Calu3 (cell line): Measurements from ENCODE around the gene CIB1. TPM values are rescaled to one million over a fixed set of nuclear protein-coding genes. Genes with fewer than 3 reads are reported as not detected.

Experiments
- BruUV-seq: library from RNA; stranded (reverse); fragments of 400-500 nt; replicated peaks from 2 replicates; lab custom pipeline; 2021; lab: Mats Ljungman, UMichigan
- CTCF ChIA-PET: fragments of 300-600 bp; sonication (Branson Sonifier 250); formaldehyde crosslinking; loops from one replicate; lab custom pipeline; 2022; ENCODE audit warnings: antibody characterized with exemption; lab: Charles Lee
- DNase-seq: peaks from one replicate; pipeline ENCODE4 v3.0.0; 2022
- H3K27ac Mint-ChIP-seq: one replicate; pipeline ENCODE4 v1.8.0; 2022; ENCODE audit warnings: mixed read lengths; ENCODE audit not compliant: unreplicated experiment
- H3K27me3 Mint-ChIP-seq: one replicate; pipeline ENCODE4 v1.8.0; 2022; ENCODE audit warnings: mixed read lengths; ENCODE audit not compliant: unreplicated experiment
- H3K36me3 Mint-ChIP-seq: one replicate; pipeline ENCODE4 v1.8.0; 2022; ENCODE audit warnings: mild to moderate bottlenecking, moderate library complexity, mixed read lengths; ENCODE audit not compliant: insufficient read depth, unreplicated experiment
- H3K4me1 Mint-ChIP-seq: one replicate; pipeline ENCODE4 v1.8.0; 2022; ENCODE audit warnings: mild to moderate bottlenecking, low read depth, mixed read lengths; ENCODE audit not compliant: unreplicated experiment
- H3K4me3 Mint-ChIP-seq: one replicate; pipeline ENCODE4 v1.8.0; 2022; ENCODE audit warnings: mild to moderate bottlenecking, low read depth, moderate library complexity, mixed read lengths; ENCODE audit not compliant: unreplicated experiment
- H3K9me3 Mint-ChIP-seq: one replicate; pipeline ENCODE4 v1.8.0; 2022; ENCODE audit warnings: low read depth, mixed read lengths; ENCODE audit not compliant: unreplicated experiment
- CTCF ChIP-seq: fragments of 200-600 bp; IDR thresholded peaks from one replicate; pipeline ENCODE4 v1.8.0; 2022; ENCODE audit warnings: antibody characterized with exemption; ENCODE audit not compliant: unreplicated experiment
- intact Hi-C: fragments of 100-400 bp; cut with micrococcal nuclease; formaldehyde crosslinking; loops from one replicate; pipeline ENCODE4 v1.10.0; 2022; ENCODE audit not compliant: unreplicated experiment
- total RNA-seq: library from RNA; stranded (reverse); gene quantifications from 2 replicates; pipeline ENCODE4 v1.2.3, GENCODE V29; 2022

The CIB1 gene
- total RNA-seq, 1 experiment from 2014 or later = 82.8 TPM

DNA sequence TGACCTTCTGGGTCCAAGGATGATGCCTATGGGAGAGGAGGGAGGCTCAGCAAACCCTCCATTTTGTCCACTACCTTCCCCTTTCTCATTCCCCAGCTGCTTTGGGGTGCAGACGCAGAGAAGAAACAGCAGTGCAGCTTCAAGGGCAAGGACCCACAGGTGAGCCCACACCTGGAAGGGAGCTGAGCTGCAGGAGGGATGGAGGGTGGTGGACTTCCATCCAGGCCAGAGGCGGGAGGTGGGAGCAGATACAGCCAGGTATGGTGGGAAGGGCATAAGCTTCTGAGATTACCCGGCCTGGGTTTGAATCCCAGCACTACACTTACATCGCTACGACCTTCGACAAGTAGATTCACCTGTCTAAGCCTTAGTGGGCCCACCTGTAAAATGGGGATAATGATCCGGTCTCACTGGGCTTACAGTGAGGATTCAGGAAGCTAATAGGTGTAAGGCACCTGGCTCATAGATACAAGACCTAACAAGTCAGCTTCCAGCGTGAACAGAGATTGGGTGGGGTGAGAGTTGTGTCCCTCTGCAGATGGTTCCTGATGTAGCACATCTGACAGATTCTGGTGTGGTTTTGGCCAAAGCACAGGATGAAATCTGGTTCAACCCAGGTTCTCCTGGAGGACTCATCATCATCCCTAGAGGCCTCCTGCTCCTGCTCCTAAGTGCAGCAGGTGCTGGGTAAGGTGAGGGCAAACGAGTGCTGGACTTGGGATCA, 15.9 kb downstream of the CIB1 start:
- Mint-ChIP-seq H3K36me3 (peaks cover 55% of the 10 kb centered on the region), H3K9me3 (no peaks in the 10 kb centered on the region), H3K4me1 (peaks cover 30% of the 10 kb centered on the region), H3K27ac (no peak overlapping the region), H3K4me3 (no peak overlapping the region), H3K27me3 (no peaks in the 10 kb centered on the region)
- CTCF ChIA-PET = interaction anchor here (0.5 kb wide), 1 partner anchor 306 kb away, joined by 3 read pairs; no protein-coding TSS in a partner anchor
- DNase-seq = no peak
- no TSS peak for BruUV-seq
- intact Hi-C loops = no loop called here
- TF ChIP-seq CTCF = no peak

DNA sequence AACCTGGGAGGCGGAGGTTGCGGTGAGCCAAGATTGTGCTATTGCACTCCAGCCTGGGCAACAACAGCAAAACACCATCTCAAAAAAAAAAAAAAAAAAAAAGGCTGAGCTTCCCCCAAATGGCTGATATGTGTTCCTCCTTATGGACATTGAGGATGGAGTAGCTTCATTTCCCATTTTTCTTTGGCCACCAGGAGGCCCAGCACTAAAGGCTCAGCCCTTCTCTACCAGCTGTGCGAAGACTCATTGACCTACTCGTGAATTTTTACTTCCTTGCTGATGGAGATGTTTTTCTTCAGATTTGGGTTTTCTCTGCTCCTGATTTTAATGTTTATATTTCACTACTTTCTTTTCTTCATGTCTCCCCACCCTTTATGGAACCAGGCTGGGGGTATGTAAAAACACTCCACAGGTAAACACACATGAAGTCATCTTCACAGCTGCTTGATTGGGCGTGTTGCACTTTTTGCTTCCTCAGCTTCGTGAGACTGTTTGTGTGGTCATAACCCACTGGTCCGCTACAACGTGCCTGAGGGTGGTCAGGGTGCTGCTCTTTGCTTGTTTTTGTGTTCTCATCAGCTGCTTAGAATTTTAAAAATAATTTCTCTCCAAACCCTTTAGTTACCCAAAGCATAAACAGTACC, 19.1 kb downstream of the CIB1 start:
- BruUV-seq = no TSS peak
- no peaks in the 10 kb centered on the region for H3K27me3 Mint-ChIP-seq
- no peak overlapping the region for H3K4me3 Mint-ChIP-seq
- peaks cover 54% of the 10 kb centered on the region for H3K36me3 Mint-ChIP-seq
- DNase-seq = no peak
- peak; percentile 38 for TF ChIP-seq CTCF
- CTCF ChIA-PET = interaction anchor here (0.7 to 3.3 kb wide), 6 partner anchors 13 to 454 kb away, joined by 3 to 13 read pairs (median 4); partner anchors contain the start of gene SEMA4B
- H3K9me3 Mint-ChIP-seq = no peaks in the 10 kb centered on the region
- intact Hi-C loops = no loop called here
- H3K4me1 Mint-ChIP-seq = peaks cover 53% of the 10 kb centered on the region
- H3K27ac Mint-ChIP-seq = no peak overlapping the region

- no peak for DNase-seq
- TF ChIP-seq CTCF = no peak
- Mint-ChIP-seq H3K27ac (peak overlapping the region; percentile 88), H3K4me3 (peak overlapping the region; percentile 51), H3K9me3 (no peaks in the 10 kb centered on the region), H3K36me3 (peaks cover 56% of the 10 kb centered on the region), H3K4me1 (peaks cover 58% of the 10 kb centered on the region), H3K27me3 (no peaks in the 10 kb centered on the region)
- no TSS peak for BruUV-seq
- CTCF ChIA-PET = interaction anchor here (0.6 to 3.3 kb wide), 4 partner anchors 12 to 1058 kb away, joined by 4 to 13 read pairs (median 8); partner anchors contain the start of gene SEMA4B
- intact Hi-C loops = loop anchor here (2.0 kb wide), 1 partner anchor 29 kb away; no protein-coding TSS in a partner anchor
Measured at GRCh38 chr15:90213818-90214204, 19.9 kb downstream of the CIB1 start.

DNA sequence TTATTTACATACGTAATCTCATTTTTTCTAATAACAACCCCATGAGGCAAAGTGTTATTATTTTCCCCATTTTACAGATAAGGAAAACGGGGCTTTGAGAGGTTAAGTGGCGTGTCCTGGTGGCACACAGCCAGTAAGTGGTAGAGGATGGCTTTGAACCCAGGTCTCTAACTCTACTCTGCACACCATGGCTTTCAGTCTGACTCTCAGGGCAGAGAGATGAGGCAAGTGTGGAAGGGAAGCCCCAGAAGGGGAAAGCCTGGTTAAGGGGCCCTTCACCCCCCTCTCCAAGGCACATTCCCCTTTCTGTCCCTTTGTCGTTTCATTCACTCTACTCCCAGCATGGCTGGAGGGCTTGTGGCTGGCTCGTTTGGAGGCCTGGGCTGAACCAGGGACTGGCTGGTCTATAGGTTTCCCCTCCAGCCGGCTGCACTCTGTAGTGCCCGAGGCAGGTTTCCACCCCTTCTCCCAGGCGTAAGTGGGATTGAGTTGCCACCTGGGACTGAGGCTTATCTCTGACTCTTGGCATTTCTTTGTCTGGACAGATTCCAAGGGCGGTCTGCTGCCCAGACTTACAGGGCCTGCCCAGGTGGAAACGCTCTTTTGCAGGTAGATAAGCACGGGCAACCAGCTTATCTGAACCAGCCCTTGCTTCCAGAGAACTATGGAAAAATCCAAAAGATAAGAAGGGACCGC, 20.5 kb downstream of the CIB1 start:
- DNase-seq = peak; percentile 73
- Mint-ChIP-seq H3K36me3 (peaks cover 60% of the 10 kb centered on the region), H3K4me3 (peak overlapping the region; percentile 51), H3K27ac (peak overlapping the region; percentile 88), H3K27me3 (no peaks in the 10 kb centered on the region), H3K9me3 (no peaks in the 10 kb centered on the region), H3K4me1 (peaks cover 53% of the 10 kb centered on the region)
- TF ChIP-seq CTCF = no peak
- BruUV-seq = no TSS peak
- CTCF ChIA-PET = interaction anchor here (0.6 to 3.3 kb wide), 6 partner anchors 12 to 1058 kb away, joined by 3 to 13 read pairs (median 6); partner anchors contain the start of gene SEMA4B
- intact Hi-C loops = loop anchor here (2.0 kb wide), 1 partner anchor 28 kb away; no protein-coding TSS in a partner anchor
